HG03135 (cell line): ENCODE measurements around the gene SELENOP.

ENCODE experiments used
- ATAC-seq: cut with Tn5 transposase; IDR thresholded peaks from one replicate; pipeline ENCODE4 v1.9.1; 2021; ENCODE audit warnings: mild to moderate bottlenecking, moderate library complexity; ENCODE audit not compliant: unreplicated experiment

SELENOP gene

GRCh38 chr5:42750507-42750906 is 61.2 kb downstream of the SELENOP start:
- ATAC-seq = no peak
